ENCODE measurements around the gene PDCD4.
"Not testable (repeated sequence)": the region's sequence is repeated elsewhere in the genome, so short reads cannot be mapped to it uniquely, and the experiment has no call there.

The PDCD4 gene

GRCh38 chr10:110885932-110886674 lies 14.4 kb downstream of the PDCD4 start:
- DNase-seq, result no peak

GRCh38 chr10:110887560-110887959 lies 15.8 kb downstream of the PDCD4 start:
- no peak for DNase-seq

- DNase-seq, result no peak
These were observed 21.0 kb downstream of the PDCD4 start for GRCh38 chr10:110892602-110893288.

- DNase-seq, result no peak
These were observed 21.9 kb downstream of the PDCD4 start for GRCh38 chr10:110893559-110894179.

GRCh38 chr10:110897184-110897583 lies 25.5 kb downstream of the PDCD4 start:
- DNase-seq, result no peak

GRCh38 chr10:110898391-110898790 lies 26.7 kb downstream of the PDCD4 start:
- no peak for DNase-seq

GRCh38 chr10:110900983-110901382 lies 29.3 kb downstream of the PDCD4 start:
- no peak for DNase-seq

GRCh38 chr10:110901954-110902819 lies 30.5 kb downstream of the PDCD4 start:
- no peak for DNase-seq

GRCh38 chr10:110903280-110904278 lies 31.9 kb downstream of the PDCD4 start:
- no peak for DNase-seq

GRCh38 chr10:110910138-110910537 lies 38.4 kb downstream of the PDCD4 start:
- no peak for DNase-seq

- no peak for DNase-seq
These were observed 40.6 kb downstream of the PDCD4 start for GRCh38 chr10:110912374-110912773.

GRCh38 chr10:110914431-110914830 lies 42.7 kb downstream of the PDCD4 start:
- DNase-seq, result no peak

- no peak for DNase-seq
These were observed 43.3 kb downstream of the PDCD4 start for GRCh38 chr10:110915035-110915434.

GRCh38 chr10:110915600-110915999 lies 43.9 kb downstream of the PDCD4 start:
- not testable (repeated sequence) for DNase-seq

- DNase-seq, result no peak
These were observed 45.0 kb downstream of the PDCD4 start for GRCh38 chr10:110916554-110917346.

GRCh38 chr10:110918269-110918642 lies 46.5 kb downstream of the PDCD4 start:
- peak; percentile 78 for DNase-seq

- DNase-seq, result no peak
These were observed 47.1 kb downstream of the PDCD4 start, which contains the start of gene BBIP1 for GRCh38 chr10:110918643-110919348. Gene BBIP1 (minus strand): TSS chr10:110919180. CDS start chr10:110918157, 1,023 bp downstream.

- DNase-seq, result peak; percentile 98
These were observed 47.7 kb downstream of the PDCD4 start, which contains the start of gene SHOC2 for GRCh38 chr10:110919349-110919931. Gene SHOC2 (plus strand): TSS chr10:110919604. CDS start chr10:110964359, 44,755 bp downstream.
